PC-9 (cell line): ENCODE data around the gene ASPHD1. TPM values are rescaled to one million over a fixed set of nuclear protein-coding genes. Genes with fewer than 3 reads are reported as not detected.

ENCODE experiments used
- BruUV-seq: library from RNA; stranded (reverse); fragments of 400-500 nt; replicated peaks from 2 replicates; lab custom pipeline; 2021; lab: Mats Ljungman, UMichigan
- CTCF ChIA-PET: fragments of 300-600 bp; sonication (Branson Sonifier 250); formaldehyde crosslinking; loops from one replicate; lab custom pipeline; 2022; ENCODE audit warnings: antibody characterized with exemption; lab: Charles Lee
- POLR2A ChIA-PET: fragments of 300-600 bp; sonication (Branson Sonifier 250); formaldehyde crosslinking; loops from one replicate; lab custom pipeline; 2022; ENCODE audit warnings: antibody characterized with exemption; ENCODE audit not compliant: unreplicated experiment; lab: Charles Lee
- DNase-seq, 2 experiments: peaks; one replicate each; pipeline versions ENCODE4 v3.0.0 to v3.0.0-alpha.2; 2015 to 2022; ENCODE audit warnings: mixed read lengths in 1 of 2
- H2AFZ ChIP-seq: fragments of 200-600 bp; sonication (generic); 2 replicates; pipeline ENCODE4 v1.8.1; 2017; ENCODE audit warnings: antibody characterized with exemption
- H3F3A ChIP-seq: fragments of 200-600 bp; sonication (generic); 2 replicates; pipeline ENCODE4 v1.8.1; 2017; ENCODE audit warnings: antibody characterized with exemption, mild to moderate bottlenecking, low read depth; ENCODE audit not compliant: insufficient read depth
- H3K27ac ChIP-seq: fragments of 200-600 bp; sonication (generic); 2 replicates; pipeline ENCODE4 v1.6.1; 2016; ENCODE audit warnings: mixed run types
- H3K27me3 ChIP-seq: fragments of 200-600 bp; sonication (generic); 2 replicates; pipeline ENCODE4 v1.6.1; 2016; ENCODE audit warnings: low read depth, mixed run types; ENCODE audit not compliant: insufficient read depth
- H3K36me3 ChIP-seq: fragments of 200-600 bp; sonication (generic); 2 replicates; pipeline ENCODE4 v1.6.1; 2016; ENCODE audit warnings: low read depth, mixed run types
- H3K4me1 ChIP-seq: fragments of 200-600 bp; sonication (generic); replicated peaks from 2 replicates; pipeline ENCODE4 v1.6.1; 2016; ENCODE audit warnings: mixed run types; ENCODE audit not compliant: insufficient read depth
- H3K4me2 ChIP-seq: fragments of 200-600 bp; sonication (generic); 2 replicates; pipeline ENCODE4 v1.6.1; 2017; ENCODE audit warnings: mixed run types
- H3K4me3 ChIP-seq: fragments of 200-600 bp; sonication (generic); 2 replicates; pipeline ENCODE4 v1.6.1; 2016; ENCODE audit warnings: mixed run types
- H3K79me2 ChIP-seq: fragments of 200-600 bp; sonication (generic); 2 replicates; pipeline ENCODE4 v1.6.1; 2017; ENCODE audit warnings: low read depth, mixed run types
- H3K9me2 ChIP-seq: fragments of 200-600 bp; sonication (generic); 2 replicates; pipeline ENCODE4 v1.8.1; 2017; ENCODE audit warnings: mild to moderate bottlenecking; ENCODE audit not compliant: insufficient read depth
- H3K9me3 ChIP-seq: fragments of 200-600 bp; sonication (generic); 2 replicates; pipeline ENCODE4 v1.8.1; 2016; ENCODE audit warnings: low read depth; ENCODE audit not compliant: insufficient read depth
- H4K20me1 ChIP-seq: fragments of 200-600 bp; sonication (generic); 2 replicates; pipeline ENCODE4 v1.8.1; 2017; ENCODE audit not compliant: insufficient read depth
- EZH2 ChIP-seq: fragments of 200-600 bp; sonication (generic); IDR thresholded peaks from 2 replicates; pipeline ENCODE4 v1.8.0; 2017; ENCODE audit warnings: antibody characterized with exemption, low read depth
- intact Hi-C: fragments of 100-400 bp; cut with micrococcal nuclease; formaldehyde crosslinking; loops from one replicate; pipeline ENCODE4 v1.10.0; 2022; ENCODE audit not compliant: unreplicated experiment
- total RNA-seq: library from RNA; stranded (reverse); gene quantifications from 2 replicates; pipeline ENCODE4 v1.2.3, GENCODE V29; 2021
- TF ChIP-seq, protein P1 (sequence below): fragments of 200-600 bp; sonication (generic); conservative IDR thresholded peaks from 2 replicates; pipeline ENCODE4 v1.6.1; 2017; ENCODE audit warnings: mixed run types, antibody characterized with exemption, mild to moderate bottlenecking, moderate library complexity

The ASPHD1 gene
- total RNA-seq, 1 experiment from 2014 or later, result 8.3 TPM

DNA sequence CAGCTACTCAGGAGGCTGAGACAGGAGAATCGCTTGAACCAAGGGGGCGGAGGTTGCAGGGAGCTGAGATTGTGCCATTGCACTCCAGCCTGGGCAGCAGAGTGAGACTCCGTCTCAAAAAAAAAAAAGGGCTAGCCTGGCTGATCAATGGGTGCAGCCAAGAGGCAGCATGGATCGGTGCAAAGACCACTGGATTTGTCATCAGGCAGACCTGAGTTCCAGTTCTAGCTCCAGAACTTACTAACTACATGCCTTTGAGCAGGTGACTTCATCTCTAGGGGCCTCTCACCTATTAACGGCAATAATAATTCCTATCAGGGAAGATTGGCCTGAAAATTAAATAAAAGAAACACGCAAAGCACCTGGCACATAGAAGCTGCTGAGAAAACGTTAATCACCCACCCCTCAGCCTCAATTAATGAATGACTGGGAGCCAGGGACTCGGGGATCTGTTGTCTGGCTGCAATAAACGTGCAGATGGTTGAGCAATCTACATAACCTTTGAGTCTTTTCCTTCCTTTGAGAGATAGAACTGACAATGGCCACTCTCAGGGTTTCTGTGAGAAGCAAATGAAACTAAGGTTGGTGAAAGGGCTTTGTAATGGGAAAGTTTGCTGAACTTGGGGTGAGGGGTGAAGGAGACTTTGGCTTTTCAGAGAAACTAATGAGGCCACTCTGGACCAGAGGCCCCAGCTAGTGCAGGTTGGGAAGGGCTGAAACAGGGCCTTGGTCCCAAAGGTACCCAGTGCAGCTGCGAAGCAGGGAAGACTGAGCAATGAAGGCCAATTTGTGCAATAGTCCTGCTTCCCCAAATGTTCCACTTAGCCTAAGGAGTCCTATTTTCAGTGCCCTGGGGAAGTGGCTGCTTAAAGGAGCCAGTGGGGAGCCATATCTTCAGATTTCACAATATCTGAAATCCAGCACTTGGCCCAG is 8.5 kb upstream of the ASPHD1 start:
- Histone ChIP-seq H2AFZ (no peak overlapping the region), H3K9me3 (no peaks in the 10 kb centered on the region), H3F3A (peaks cover 8% of the 10 kb centered on the region), H3K4me3 (no peak overlapping the region), H3K4me2 (no peak overlapping the region), H3K27me3 (no peaks in the 10 kb centered on the region), H3K79me2 (no peaks in the 10 kb centered on the region), H4K20me1 (peaks cover 4% of the 10 kb centered on the region), H3K4me1 (no peaks in the 10 kb centered on the region), H3K27ac (no peak overlapping the region), H3K9me2 (no peaks in the 10 kb centered on the region), H3K36me3 (no peaks in the 10 kb centered on the region)
- TF ChIP-seq, protein P1, sequence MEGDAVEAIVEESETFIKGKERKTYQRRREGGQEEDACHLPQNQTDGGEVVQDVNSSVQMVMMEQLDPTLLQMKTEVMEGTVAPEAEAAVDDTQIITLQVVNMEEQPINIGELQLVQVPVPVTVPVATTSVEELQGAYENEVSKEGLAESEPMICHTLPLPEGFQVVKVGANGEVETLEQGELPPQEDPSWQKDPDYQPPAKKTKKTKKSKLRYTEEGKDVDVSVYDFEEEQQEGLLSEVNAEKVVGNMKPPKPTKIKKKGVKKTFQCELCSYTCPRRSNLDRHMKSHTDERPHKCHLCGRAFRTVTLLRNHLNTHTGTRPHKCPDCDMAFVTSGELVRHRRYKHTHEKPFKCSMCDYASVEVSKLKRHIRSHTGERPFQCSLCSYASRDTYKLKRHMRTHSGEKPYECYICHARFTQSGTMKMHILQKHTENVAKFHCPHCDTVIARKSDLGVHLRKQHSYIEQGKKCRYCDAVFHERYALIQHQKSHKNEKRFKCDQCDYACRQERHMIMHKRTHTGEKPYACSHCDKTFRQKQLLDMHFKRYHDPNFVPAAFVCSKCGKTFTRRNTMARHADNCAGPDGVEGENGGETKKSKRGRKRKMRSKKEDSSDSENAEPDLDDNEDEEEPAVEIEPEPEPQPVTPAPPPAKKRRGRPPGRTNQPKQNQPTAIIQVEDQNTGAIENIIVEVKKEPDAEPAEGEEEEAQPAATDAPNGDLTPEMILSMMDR, result no peak
- no peak for TF ChIP-seq EZH2
- CTCF ChIA-PET, result no interaction called here
- no TSS peak for BruUV-seq
- no peak for DNase-seq
- POLR2A ChIA-PET, result no interaction called here
- intact Hi-C loops, result no loop called here

DNA sequence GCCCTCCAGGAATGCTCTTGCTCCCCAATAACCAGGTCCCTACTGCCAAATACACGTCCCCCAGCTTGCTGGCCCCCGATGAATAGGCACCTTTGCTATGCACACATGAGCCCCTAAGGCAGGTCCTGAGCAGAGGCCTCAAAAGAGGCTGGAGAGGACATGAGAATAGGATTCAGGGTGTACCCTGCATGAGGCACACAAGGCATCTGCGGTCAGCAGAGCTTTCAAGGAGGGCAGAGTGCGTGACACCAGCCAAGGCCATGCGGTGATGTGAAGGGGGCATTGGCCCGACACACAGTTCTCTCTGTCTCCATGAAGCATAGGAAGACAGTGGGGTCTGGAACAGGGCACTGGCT is 7.9 kb upstream of the ASPHD1 start:
- H3K4me2 ChIP-seq, result no peak overlapping the region
- H2AFZ ChIP-seq, result no peak overlapping the region
- H3F3A ChIP-seq, result peaks cover 10% of the 10 kb centered on the region
- no peak overlapping the region for H3K27ac ChIP-seq
- H3K9me3 ChIP-seq, result no peaks in the 10 kb centered on the region
- no TSS peak for BruUV-seq
- DNase-seq, result no peak
- ChIA-PET CTCF (no interaction called here), POLR2A (no interaction called here)
- no peaks in the 10 kb centered on the region for H3K79me2 ChIP-seq
- intact Hi-C loops, result no loop called here
- H3K9me2 ChIP-seq, result no peaks in the 10 kb centered on the region
- no peak overlapping the region for H3K4me3 ChIP-seq
- H3K36me3 ChIP-seq, result no peaks in the 10 kb centered on the region
- H3K27me3 ChIP-seq, result no peaks in the 10 kb centered on the region
- TF ChIP-seq EZH2, result no peak
- TF ChIP-seq, protein P1, result no peak
- peaks cover 4% of the 10 kb centered on the region for H4K20me1 ChIP-seq
- H3K4me1 ChIP-seq, result no peaks in the 10 kb centered on the region

DNA sequence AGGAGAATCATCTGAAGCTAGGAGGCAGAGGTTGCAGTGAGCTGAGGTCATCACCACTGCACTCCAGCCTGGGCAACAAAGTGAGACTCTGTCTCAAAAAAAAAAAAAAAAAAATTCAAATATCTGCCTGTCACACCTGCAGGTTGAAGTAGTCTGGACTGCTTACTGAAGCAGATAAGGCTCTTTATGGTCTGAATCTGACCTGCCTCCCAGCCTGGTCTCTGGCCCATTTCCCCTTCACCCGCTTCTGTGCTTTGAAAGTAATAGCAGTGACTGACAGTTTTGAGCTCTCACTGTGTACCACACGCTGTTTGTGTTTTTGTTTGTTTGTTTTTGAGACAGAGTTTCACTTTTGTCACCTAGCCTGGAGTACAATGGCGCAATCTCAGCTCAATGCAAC is 6.7 kb upstream of the ASPHD1 start:
- no peak for TF ChIP-seq EZH2
- TF ChIP-seq, protein P1, result no peak
- H3F3A ChIP-seq, result peaks cover 14% of the 10 kb centered on the region
- POLR2A ChIA-PET, result no interaction called here
- peaks cover 4% of the 10 kb centered on the region for H4K20me1 ChIP-seq
- H3K27ac ChIP-seq, result no peak overlapping the region
- intact Hi-C loops, result no loop called here
- no peak overlapping the region for H2AFZ ChIP-seq
- no peak overlapping the region for H3K4me2 ChIP-seq
- H3K9me3 ChIP-seq, result no peaks in the 10 kb centered on the region
- DNase-seq, result no peak
- H3K79me2 ChIP-seq, result no peaks in the 10 kb centered on the region
- no peaks in the 10 kb centered on the region for H3K27me3 ChIP-seq
- no peak overlapping the region for H3K4me3 ChIP-seq
- BruUV-seq, result no TSS peak
- 0 out of 2 replicates have a peak, but pooled peaks cover 5% of the 10 kb centered on the region for H3K4me1 ChIP-seq
- CTCF ChIA-PET, result no interaction called here
- no peaks in the 10 kb centered on the region for H3K36me3 ChIP-seq
- no peaks in the 10 kb centered on the region for H3K9me2 ChIP-seq
